A549 (cell line): ENCODE data around the gene C4orf36. TPM values are rescaled to one million over a fixed set of nuclear protein-coding genes. Genes with fewer than 3 reads are reported as not detected.

Experiments used
- ATAC-seq, 2 experiments: fragments of 200-7000 bp in 1 of 2; fragments of >200 bp in 1 of 2; cut with Nextera tagmentation in 1 of 2; cut with Tn5 transposase in 1 of 2; 3 replicates each; pipeline versions ENCODE4 v1.8.0 to v1.9.1; 2018 to 2020; ENCODE audit warnings: mild to moderate bottlenecking in 1 of 2, moderate library complexity in 1 of 2
- CTCF ChIA-PET: fragments of 300-600 bp; sonication (Branson Sonifier 250); formaldehyde crosslinking; extraction: SDS; loops from one replicate; lab custom pipeline; 2021; ENCODE audit warnings: antibody characterized with exemption, inconsistent platforms; lab: Yijun Ruan, JAX
- POLR2A ChIA-PET: fragments of 350-600 bp; formaldehyde crosslinking; extraction: SDS; loops from one replicate; lab custom pipeline; 2021; ENCODE audit warnings: antibody characterized with exemption, inconsistent platforms; lab: Yijun Ruan, JAX
- DNase-seq, 2 experiments: peaks; one replicate each; pipeline versions ENCODE4 v3.0.0 to v3.0.0-alpha.2; 2011 to 2016; ENCODE audit warnings: low read depth in 1 of 2, low spot score in 1 of 2
- FAIRE-seq: peaks from 2 replicates; lab custom pipeline; 2011; peaks lifted over from hg19 to GRCh38; lab: Jason Lieb, UNC
- H3K27ac ChIP-seq, 2 experiments: fragments of >200 bp; sonication (Bioruptor Twin); formaldehyde crosslinking; 3 replicates each; pipeline ENCODE4 v1.5.1; 2016 to 2017
- H3K4me1 ChIP-seq: fragments of >200 bp; sonication (Bioruptor Twin); formaldehyde crosslinking; 3 replicates; pipeline ENCODE4 v1.6.1; 2016
- H3K4me2 ChIP-seq: fragments of >200 bp; sonication (Bioruptor Twin); formaldehyde crosslinking; 3 replicates; pipeline ENCODE4 v1.6.1; 2016
- H3K4me3 ChIP-seq: fragments of >200 bp; sonication (Bioruptor Twin); formaldehyde crosslinking; 3 replicates; pipeline ENCODE4 v1.5.1; 2016
- H3K9me3 ChIP-seq: fragments of >200 bp; sonication (Bioruptor Twin); formaldehyde crosslinking; 3 replicates; pipeline ENCODE4 v1.6.1; 2016
- CHD4 ChIP-seq: fragments of 200-600 bp; sonication (generic); IDR thresholded peaks from 2 replicates; pipeline ENCODE4 v1.6.1; 2016; ENCODE audit warnings: antibody characterized with exemption, mild to moderate bottlenecking, borderline replicate concordance
- EP300 ChIP-seq, 2 experiments: fragments of >200 bp; sonication (Bioruptor Twin); formaldehyde crosslinking; IDR thresholded peaks; 2 replicates in 1 of 2; 3 replicates in 1 of 2; pipeline ENCODE4 v1.6.1; 2016 to 2017
- FOSB ChIP-seq: fragments of 250-450 bp; sonication (Bioruptor Pico); IDR thresholded peaks from 2 replicates; pipeline ENCODE4 v1.5.0; 2020; ENCODE audit warnings: mild to moderate bottlenecking, moderate library complexity
- FOSL2 ChIP-seq, 2 experiments: fragments of 450-650 bp in 1 of 2; fragments of >200 bp in 1 of 2; sonication (Bioruptor Twin) in 1 of 2; formaldehyde crosslinking; IDR thresholded peaks; 2 replicates each; pipeline versions ENCODE4 v1.5.0 to v1.6.1; 2016 to 2020; ENCODE audit warnings: mild to moderate bottlenecking in 1 of 2, moderate library complexity in 1 of 2
- GATA3 ChIP-seq: IDR thresholded peaks from 2 replicates; pipeline ENCODE4 v1.6.1; 2012; ENCODE audit warnings: borderline replicate concordance
- HDAC2 ChIP-seq: fragments of 200-600 bp; sonication (generic); IDR thresholded peaks from 2 replicates; pipeline ENCODE4 v1.6.1; 2016
- HEYL ChIP-seq: fragments of 250-450 bp; sonication (Bioruptor Pico); IDR thresholded peaks from 2 replicates; pipeline ENCODE4 v1.8.0; 2021; ENCODE audit warnings: mild to moderate bottlenecking, moderate library complexity
- HOXB13 ChIP-seq: fragments of 250-450 bp; sonication (Bioruptor Pico); IDR thresholded peaks from 2 replicates; pipeline ENCODE4 v1.5.0; 2020; ENCODE audit warnings: low read depth, mild to moderate bottlenecking, moderate library complexity
- JUN ChIP-seq, 2 experiments: fragments of >200 bp; sonication (Bioruptor Twin); formaldehyde crosslinking; IDR thresholded peaks; 2 replicates in 1 of 2; 3 replicates in 1 of 2; pipeline ENCODE4 v1.6.1; 2016 to 2017
- KDM5A ChIP-seq: fragments of 200-600 bp; sonication (generic); IDR thresholded peaks from 2 replicates; pipeline ENCODE4 v1.6.1; 2016; ENCODE audit warnings: antibody characterized with exemption, mild to moderate bottlenecking
- MYC ChIP-seq: IDR thresholded peaks from 2 replicates; pipeline ENCODE4 v1.6.1; 2012; ENCODE audit warnings: mild to moderate bottlenecking, inconsistent platforms, low read length, improper control_type of control experiment, borderline replicate concordance
- NFE2L2 ChIP-seq: fragments of 150-350 bp; conservative IDR thresholded peaks from 2 replicates; pipeline ENCODE4 v1.6.1; 2014; ENCODE audit warnings: low read length
- PHF8 ChIP-seq: fragments of 200-600 bp; sonication (generic); IDR thresholded peaks from 2 replicates; pipeline ENCODE4 v1.6.1; 2016; ENCODE audit warnings: low read depth, mild to moderate bottlenecking, antibody characterized with exemption, moderate library complexity, borderline replicate concordance
- POLR2AphosphoS2 ChIP-seq: conservative IDR thresholded peaks from 2 replicates; pipeline ENCODE4 v1.6.1; 2012; ENCODE audit warnings: low read length, improper control_type of control experiment, inconsistent platforms
- RCOR1 ChIP-seq: fragments of 150-350 bp; IDR thresholded peaks from 2 replicates; pipeline ENCODE4 v1.6.1; 2014; ENCODE audit warnings: antibody characterized with exemption, low read length, low read depth
- RFX5 ChIP-seq: fragments of 450-650 bp; IDR thresholded peaks from 2 replicates; pipeline ENCODE4 v1.7.1; 2014; ENCODE audit warnings: antibody characterized with exemption, mild to moderate bottlenecking, moderate library complexity
- SREBF2 ChIP-seq: fragments of 450-650 bp; IDR thresholded peaks from 2 replicates; pipeline ENCODE4 v1.6.1; 2014; ENCODE audit warnings: mild to moderate bottlenecking, moderate library complexity
- TP53 ChIP-seq: fragments of 250-450 bp; sonication (Bioruptor Pico); IDR thresholded peaks from 2 replicates; pipeline ENCODE4 v1.5.0; 2021; ENCODE audit warnings: mild to moderate bottlenecking, moderate library complexity
- ZFP36 ChIP-seq: fragments of 450-650 bp; IDR thresholded peaks from 2 replicates; pipeline ENCODE4 v1.6.1; 2014; ENCODE audit warnings: borderline replicate concordance; ENCODE audit not compliant: partially characterized antibody
- ZNF302 ChIP-seq: fragments of 250-450 bp; sonication (Bioruptor Pico); IDR thresholded peaks from 2 replicates; pipeline ENCODE4 v1.9.0; 2021; ENCODE audit warnings: inconsistent platforms, mild to moderate bottlenecking, moderate library complexity
- WGBS: methylation state at CpG from one replicate; pipeline ENCODE4 v1.1.6; 2017; ENCODE audit errors: missing lambda C conversion rate; 5-methylcytosine and 5-hydroxymethylcytosine counted together
- polyA plus RNA-seq, 4 experiments: library from polyadenylated mRNA; depleted of rRNA in 3 of 4; stranded (reverse); fragments of >200 nt; fragmentation: RNase III in 1 of 4; extraction: RNeasy Plus Mini Kit Qiagen cat#74134 plus additional on column Dnase treatment in 1 of 4; gene quantifications; 2 replicates in 3 of 4; 3 replicates in 1 of 4; pipeline ENCODE4 v1.2.3, GENCODE V29; 2011 to 2017
- TF ChIP-seq, protein P1 (sequence below): IDR thresholded peaks from 2 replicates; pipeline ENCODE4 v1.6.1; 2012
- TF ChIP-seq, protein P2 (sequence below): fragments of 250-450 bp; sonication (Bioruptor Pico); IDR thresholded peaks from 2 replicates; pipeline ENCODE4 v1.5.0; 2021; ENCODE audit warnings: mild to moderate bottlenecking, moderate library complexity, borderline replicate concordance
- TF ChIP-seq, protein P3 (sequence below): fragments of 200-600 bp; sonication (generic); IDR thresholded peaks from 2 replicates; pipeline ENCODE4 v1.6.1; 2016; ENCODE audit warnings: antibody characterized with exemption, mild to moderate bottlenecking, moderate library complexity
- TF ChIP-seq, protein P4 (sequence below): fragments of 250-450 bp; sonication (Bioruptor Pico); IDR thresholded peaks from 2 replicates; pipeline ENCODE4 v1.5.0; 2020; ENCODE audit warnings: low read depth, mild to moderate bottlenecking, moderate library complexity
- TF ChIP-seq, protein P5 (sequence below): fragments of >200 bp; sonication (Bioruptor Twin); formaldehyde crosslinking; IDR thresholded peaks from 3 replicates; pipeline ENCODE4 v1.5.1; 2016

The C4orf36 gene
- polyA plus RNA-seq, 2 of the 4 experiments (the other 2 are of a cell fraction), result 1.5 to 1.9 TPM

DNA sequence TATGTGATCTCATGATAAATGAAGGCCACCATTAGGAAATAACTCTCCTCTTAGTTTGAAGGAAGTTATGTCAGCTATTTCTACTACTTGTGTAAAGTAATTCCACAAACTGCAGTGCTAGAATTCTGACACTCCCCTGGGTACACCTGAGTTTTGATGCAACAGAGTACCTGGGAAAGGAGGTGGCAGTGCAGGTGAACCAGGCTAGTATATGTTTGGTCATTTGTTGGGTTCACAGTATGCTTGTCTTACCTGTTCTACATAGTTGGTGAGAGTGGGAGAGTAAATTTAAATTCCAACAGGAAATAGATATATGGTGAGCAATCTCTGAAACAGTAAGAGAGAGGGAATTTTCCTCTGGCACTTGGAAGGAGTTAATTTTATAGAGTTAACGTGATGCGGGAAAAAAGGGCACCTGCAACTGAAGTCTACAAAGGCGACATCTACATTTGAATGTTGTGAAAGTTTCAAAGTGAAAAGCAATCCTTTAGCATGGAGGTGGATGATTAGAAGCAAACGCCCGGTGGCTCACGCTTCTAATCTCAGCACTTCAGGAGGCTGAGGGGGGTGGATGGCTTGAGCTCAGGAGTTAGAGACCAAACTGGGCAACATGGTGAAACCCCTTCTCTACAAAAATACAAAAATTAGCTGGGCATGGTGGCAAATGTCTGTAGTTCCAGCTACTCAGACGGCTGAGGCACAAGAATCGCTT, 34.7 kb downstream of the C4orf36 start:
- DNase-seq (no peak), FAIRE-seq (no peak), ATAC-seq (no peak)
- no peaks in the 10 kb centered on the region for H3K4me1 ChIP-seq
- no peaks in the 10 kb centered on the region for H3K9me3 ChIP-seq
- POLR2A ChIA-PET, result no interaction called here
- H3K4me3 ChIP-seq, result no peak overlapping the region
- CTCF ChIA-PET, result interaction anchor here (1.2 kb wide), 1 partner anchor 9 kb away, joined by 4 read pairs; no protein-coding TSS in a partner anchor
- no peak overlapping the region for H3K4me2 ChIP-seq
- TF ChIP-seq EP300 (IDR thresholded peaks at IDR 0.05) (no peak), HOXB13 (CRISPR knock-in tag) (no peak), POLR2AphosphoS2 (no peak), KDM5A (no peak), MYC (no peak), FOSL2 (IDR thresholded peaks at IDR 0.05) (no peak), FOSL2 (CRISPR knock-in tag; IDR thresholded peaks at IDR 0.05) (no peak), HDAC2 (no peak), SREBF2 (no peak), PHF8 (no peak)
- TF ChIP-seq, protein P1, sequence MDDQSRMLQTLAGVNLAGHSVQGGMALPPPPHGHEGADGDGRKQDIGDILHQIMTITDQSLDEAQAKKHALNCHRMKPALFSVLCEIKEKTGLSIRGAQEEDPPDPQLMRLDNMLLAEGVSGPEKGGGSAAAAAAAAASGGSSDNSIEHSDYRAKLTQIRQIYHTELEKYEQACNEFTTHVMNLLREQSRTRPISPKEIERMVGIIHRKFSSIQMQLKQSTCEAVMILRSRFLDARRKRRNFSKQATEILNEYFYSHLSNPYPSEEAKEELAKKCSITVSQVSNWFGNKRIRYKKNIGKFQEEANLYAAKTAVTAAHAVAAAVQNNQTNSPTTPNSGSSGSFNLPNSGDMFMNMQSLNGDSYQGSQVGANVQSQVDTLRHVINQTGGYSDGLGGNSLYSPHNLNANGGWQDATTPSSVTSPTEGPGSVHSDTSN, result no peak
- TF ChIP-seq, protein P2, sequence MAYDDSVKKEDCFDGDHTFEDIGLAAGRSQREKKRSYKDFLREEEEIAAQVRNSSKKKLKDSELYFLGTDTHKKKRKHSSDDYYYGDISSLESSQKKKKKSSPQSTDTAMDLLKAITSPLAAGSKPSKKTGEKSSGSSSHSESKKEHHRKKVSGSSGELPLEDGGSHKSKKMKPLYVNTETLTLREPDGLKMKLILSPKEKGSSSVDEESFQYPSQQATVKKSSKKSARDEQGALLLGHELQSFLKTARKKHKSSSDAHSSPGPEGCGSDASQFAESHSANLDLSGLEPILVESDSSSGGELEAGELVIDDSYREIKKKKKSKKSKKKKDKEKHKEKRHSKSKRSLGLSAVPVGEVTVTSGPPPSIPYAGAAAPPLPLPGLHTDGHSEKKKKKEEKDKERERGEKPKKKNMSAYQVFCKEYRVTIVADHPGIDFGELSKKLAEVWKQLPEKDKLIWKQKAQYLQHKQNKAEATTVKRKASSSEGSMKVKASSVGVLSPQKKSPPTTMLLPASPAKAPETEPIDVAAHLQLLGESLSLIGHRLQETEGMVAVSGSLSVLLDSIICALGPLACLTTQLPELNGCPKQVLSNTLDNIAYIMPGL, result no peak
- TF ChIP-seq, protein P3, sequence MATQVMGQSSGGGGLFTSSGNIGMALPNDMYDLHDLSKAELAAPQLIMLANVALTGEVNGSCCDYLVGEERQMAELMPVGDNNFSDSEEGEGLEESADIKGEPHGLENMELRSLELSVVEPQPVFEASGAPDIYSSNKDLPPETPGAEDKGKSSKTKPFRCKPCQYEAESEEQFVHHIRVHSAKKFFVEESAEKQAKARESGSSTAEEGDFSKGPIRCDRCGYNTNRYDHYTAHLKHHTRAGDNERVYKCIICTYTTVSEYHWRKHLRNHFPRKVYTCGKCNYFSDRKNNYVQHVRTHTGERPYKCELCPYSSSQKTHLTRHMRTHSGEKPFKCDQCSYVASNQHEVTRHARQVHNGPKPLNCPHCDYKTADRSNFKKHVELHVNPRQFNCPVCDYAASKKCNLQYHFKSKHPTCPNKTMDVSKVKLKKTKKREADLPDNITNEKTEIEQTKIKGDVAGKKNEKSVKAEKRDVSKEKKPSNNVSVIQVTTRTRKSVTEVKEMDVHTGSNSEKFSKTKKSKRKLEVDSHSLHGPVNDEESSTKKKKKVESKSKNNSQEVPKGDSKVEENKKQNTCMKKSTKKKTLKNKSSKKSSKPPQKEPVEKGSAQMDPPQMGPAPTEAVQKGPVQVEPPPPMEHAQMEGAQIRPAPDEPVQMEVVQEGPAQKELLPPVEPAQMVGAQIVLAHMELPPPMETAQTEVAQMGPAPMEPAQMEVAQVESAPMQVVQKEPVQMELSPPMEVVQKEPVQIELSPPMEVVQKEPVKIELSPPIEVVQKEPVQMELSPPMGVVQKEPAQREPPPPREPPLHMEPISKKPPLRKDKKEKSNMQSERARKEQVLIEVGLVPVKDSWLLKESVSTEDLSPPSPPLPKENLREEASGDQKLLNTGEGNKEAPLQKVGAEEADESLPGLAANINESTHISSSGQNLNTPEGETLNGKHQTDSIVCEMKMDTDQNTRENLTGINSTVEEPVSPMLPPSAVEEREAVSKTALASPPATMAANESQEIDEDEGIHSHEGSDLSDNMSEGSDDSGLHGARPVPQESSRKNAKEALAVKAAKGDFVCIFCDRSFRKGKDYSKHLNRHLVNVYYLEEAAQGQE, result no peak
- WGBS, result 82% methylated on average over 8 of the region's 8 CpGs
- no peak overlapping the region for H3K27ac ChIP-seq

DNA sequence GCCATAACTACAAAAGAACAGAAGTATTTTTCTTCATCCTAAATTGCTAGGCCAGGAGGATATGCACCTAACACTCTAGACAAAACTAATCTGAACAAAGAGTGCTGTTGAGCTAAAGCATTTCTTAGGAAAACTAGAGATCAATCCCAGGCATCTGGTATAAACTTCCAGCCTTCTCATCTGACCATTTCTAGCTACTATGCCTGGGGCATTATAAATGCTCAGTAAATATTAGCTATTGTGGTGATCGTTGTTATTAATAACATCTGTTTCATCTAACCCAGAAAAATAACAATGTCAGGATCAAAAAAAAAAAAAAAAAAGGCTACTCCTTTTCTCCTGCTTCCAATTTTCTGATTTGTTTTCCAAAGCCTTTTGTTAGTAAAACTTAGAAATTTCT, 35.3 kb downstream of the C4orf36 start:
- TF ChIP-seq CHD4 (no peak), SREBF2 (no peak), TP53 (no peak), HEYL (CRISPR knock-in tag) (no peak), ZNF302 (CRISPR knock-in tag) (no peak), RCOR1 (no peak), JUN (IDR thresholded peaks at IDR 0.05) (no peak), ZFP36 (no peak), NFE2L2 (no peak), GATA3 (no peak), KDM5A (no peak), RFX5 (no peak), FOSB (CRISPR knock-in tag) (no peak)
- TF ChIP-seq, protein P4, sequence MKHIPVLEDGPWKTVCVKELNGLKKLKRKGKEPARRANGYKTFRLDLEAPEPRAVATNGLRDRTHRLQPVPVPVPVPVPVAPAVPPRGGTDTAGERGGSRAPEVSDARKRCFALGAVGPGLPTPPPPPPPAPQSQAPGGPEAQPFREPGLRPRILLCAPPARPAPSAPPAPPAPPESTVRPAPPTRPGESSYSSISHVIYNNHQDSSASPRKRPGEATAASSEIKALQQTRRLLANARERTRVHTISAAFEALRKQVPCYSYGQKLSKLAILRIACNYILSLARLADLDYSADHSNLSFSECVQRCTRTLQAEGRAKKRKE (CRISPR knock-in tag), result no peak
- TF ChIP-seq, protein P5, sequence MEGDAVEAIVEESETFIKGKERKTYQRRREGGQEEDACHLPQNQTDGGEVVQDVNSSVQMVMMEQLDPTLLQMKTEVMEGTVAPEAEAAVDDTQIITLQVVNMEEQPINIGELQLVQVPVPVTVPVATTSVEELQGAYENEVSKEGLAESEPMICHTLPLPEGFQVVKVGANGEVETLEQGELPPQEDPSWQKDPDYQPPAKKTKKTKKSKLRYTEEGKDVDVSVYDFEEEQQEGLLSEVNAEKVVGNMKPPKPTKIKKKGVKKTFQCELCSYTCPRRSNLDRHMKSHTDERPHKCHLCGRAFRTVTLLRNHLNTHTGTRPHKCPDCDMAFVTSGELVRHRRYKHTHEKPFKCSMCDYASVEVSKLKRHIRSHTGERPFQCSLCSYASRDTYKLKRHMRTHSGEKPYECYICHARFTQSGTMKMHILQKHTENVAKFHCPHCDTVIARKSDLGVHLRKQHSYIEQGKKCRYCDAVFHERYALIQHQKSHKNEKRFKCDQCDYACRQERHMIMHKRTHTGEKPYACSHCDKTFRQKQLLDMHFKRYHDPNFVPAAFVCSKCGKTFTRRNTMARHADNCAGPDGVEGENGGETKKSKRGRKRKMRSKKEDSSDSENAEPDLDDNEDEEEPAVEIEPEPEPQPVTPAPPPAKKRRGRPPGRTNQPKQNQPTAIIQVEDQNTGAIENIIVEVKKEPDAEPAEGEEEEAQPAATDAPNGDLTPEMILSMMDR, result no peak
- Histone ChIP-seq H3K4me1 (no peaks in the 10 kb centered on the region), H3K4me3 (no peak overlapping the region), H3K27ac (no peak overlapping the region), H3K9me3 (no peaks in the 10 kb centered on the region), H3K4me2 (no peak overlapping the region)
- ChIA-PET POLR2A (no interaction called here), CTCF (interaction anchor here (1.2 kb wide), 1 partner anchor 9 kb away, joined by 4 read pairs; no protein-coding TSS in a partner anchor)
- no peak for ATAC-seq
- no peak for DNase-seq
- no peak for FAIRE-seq
- 63% methylated on average over 1 of the region's 1 CpG for WGBS
